COLO829 (cell line): Measurements from ENCODE around the gene KCNJ14.
A peak's percentile ranks its signal among the peaks of the same experiment; 100 is the strongest.
"Not testable (repeated sequence)": the region's sequence is repeated elsewhere in the genome, so short reads cannot be mapped to it uniquely, and the experiment has no call there.

ENCODE experiments used
- DNase-seq: peaks from one replicate; pipeline ENCODE4 v3.0.0; 2012; ENCODE audit warnings: low spot score

The KCNJ14 gene

DNA sequence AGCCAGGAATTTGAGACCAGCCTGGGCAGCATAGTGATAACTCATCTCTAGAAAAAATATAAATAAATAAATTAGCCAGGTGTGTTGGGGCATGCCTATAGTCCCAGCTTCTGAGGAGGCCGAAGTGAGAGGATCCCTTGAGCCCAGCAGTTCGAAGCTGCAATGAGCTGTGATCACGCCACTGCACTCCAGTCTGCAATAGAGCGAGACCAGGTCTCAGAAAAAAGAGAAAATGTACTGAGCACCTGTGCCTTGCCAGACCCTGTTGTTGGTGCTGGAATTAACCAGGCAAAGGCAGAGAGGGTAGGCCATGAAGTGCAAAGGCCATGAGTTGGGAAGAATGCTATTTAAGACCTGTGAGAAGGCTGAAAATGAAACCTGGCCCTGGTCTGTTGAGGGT, 16.5 kb downstream of the KCNJ14 start:
- DNase-seq: no peak

DNA sequence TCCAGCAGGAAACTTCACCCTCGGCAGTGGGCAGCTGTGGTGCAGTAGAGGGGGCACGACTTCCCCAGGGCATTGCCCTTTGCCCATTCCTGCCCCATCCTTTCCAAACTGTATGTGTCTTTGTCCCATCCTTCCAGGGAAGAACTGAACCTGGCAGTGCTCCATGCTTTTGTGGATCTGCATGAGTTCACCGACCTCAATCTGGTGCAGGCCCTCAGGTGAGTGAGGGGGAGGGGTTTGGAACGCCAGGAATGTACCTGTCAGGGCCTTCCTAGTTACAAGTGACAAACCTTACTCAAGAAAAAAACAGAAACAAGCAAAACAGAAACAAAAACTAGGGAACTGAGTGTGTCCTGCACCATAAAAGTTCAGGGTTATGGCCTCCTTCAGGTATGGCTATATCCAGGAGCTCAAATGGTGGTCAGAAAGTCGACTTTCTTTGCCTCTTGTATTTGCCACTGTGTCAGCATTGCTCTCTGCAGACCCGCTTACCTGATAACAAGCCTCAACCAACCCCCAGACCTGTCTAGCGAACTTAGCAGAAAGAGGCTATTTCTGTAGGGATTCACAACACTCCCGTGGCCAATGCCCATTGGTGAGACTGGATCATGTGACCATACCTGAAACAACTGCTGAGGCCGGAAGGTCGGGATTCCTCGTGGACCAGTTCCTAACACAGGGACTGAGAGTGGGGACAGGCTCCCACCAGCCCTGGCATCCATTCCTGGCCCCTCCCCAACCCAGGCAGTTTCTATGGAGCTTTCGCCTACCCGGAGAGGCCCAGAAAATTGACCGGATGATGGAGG, 18.0 kb downstream of the KCNJ14 start:
- no peak for DNase-seq

DNA sequence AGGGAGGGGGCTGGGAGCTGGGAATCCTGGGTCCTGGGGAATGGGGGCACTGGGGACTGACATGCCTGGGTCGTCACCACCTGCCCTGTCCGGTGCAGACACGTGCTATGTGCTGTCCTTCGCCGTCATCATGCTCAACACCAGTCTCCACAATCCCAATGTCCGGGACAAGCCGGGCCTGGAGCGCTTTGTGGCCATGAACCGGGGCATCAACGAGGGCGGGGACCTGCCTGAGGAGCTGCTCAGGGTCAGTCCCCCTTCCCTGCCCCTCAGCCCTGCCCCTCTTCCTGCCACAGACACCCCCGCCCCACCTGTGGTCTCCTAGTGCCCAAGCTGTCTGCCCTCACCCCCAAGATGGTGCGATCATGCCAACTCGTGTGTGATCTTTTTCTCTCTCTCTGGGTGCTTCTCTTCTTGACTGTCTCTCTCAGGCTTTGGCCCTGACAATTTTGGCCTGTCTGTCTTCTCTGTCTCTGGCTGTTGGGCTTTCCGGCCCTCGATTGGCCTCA, 18.8 kb downstream of the KCNJ14 start:
- no peak for DNase-seq

DNA sequence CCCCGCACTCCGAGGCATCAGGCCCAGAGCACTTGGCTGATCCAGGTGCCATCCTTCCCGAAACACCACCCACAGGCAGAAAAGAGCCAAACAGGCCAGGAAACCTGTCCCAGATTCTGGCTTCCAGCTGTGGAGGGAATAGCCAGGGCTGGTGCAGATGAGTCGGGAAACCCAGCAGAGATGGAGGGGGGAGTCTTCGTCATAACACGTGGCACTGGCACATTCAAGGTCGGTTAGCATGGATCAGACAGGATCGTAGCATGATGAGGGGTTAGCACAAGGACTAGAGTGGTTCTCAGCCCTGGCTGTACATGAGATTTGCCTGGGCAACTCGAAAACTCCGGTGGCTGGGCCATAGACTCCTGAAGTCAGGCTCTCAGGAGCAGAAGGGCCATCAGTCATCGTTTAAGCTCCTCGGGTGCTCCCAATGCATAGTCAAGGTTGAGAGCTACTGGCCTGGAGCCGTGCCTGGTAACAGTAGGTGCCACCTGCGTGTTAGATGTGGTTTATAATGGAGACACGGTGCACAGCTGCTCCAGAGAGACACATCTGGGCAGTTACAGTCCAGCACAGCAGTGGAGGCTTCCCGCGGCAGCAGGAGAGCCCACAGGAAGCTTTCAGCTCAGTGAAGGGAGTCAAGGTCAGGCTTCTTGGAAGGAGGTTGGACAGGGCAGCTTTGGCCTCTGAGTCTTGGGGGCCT, 20.1 kb downstream of the KCNJ14 start:
- DNase-seq: no peak

DNA sequence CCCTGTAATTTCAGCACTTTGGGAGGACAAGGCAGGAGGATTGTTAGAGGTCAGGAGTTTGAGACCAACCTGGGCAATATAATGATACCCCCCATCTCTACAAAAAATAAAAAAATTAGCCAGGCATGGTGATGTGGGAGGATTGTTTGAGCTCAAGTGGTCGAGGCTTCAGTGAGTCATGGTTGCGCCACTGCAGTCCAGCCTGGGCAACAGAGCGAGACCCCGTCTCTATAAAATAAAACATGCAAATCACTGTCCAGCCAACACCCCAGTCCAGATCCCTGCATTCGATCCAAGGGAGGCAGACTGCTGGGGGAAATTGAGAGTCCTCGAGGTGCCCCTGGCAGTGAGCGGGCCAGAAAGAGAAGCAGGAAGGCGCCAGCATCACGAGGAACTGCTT, 20.8 kb downstream of the KCNJ14 start:
- no peak for DNase-seq

DNA sequence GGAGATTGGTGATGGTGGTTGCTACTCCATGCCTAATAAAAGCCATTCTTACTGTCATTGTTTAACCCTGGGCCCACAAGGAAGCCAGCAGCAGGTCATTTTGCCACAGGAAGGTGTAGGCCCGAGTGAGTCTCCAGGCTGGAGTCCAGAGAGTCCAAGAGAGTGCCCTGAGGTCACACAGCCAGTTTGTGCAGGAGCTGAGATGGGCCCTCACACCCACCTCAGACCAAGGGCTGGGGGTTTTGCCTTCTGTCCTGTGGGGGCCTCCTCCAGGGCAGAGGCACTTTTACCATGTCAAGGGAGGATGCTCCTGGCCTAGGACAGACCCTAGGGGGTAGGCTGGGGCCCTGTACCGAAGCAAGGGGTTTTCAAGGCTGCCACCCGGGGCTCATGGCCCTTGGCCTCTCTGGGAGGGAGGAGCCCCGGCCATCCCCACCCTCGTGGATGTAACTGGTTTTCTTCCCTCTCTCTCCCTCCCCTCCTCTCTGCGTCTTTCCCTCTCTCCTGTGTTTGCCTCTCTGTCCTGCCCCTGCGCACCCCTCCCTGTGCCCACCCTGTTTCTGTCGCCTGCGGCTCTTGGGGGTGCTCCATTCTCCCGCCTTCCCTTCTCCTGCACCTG, 21.8 kb downstream of the KCNJ14 start:
- DNase-seq: no peak

DNA sequence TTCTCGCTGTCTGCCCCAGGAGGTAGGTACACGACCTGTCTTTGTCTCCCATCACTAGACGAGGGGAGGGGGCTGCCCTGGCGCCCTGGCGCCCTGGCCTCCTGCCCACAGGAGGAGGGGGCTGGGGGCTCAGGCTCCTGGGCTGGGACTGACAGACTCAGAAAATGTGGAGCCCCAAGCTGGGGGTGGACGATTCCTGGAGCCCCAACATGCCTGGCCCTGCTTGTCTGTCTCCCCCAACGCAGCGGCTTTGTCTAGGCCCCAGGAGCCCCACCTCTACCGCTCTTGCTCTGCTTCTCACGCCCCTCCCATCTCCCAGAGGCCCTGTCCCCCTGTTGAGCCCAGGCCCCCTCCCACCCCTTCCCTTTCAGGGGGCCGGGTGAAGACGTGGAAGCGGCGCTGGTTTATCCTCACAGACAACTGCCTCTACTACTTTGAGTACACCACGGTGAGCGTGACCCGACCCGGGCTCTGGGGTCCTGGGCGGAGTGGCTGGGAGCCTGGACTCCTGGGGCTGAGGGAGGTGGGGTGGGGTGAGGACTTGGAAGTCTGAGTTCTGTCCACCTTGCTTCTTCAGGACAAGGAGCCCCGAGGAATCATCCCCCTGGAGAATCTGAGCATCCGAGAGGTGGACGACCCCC, 22.4 kb downstream of the KCNJ14 start:
- DNase-seq: no peak

DNA sequence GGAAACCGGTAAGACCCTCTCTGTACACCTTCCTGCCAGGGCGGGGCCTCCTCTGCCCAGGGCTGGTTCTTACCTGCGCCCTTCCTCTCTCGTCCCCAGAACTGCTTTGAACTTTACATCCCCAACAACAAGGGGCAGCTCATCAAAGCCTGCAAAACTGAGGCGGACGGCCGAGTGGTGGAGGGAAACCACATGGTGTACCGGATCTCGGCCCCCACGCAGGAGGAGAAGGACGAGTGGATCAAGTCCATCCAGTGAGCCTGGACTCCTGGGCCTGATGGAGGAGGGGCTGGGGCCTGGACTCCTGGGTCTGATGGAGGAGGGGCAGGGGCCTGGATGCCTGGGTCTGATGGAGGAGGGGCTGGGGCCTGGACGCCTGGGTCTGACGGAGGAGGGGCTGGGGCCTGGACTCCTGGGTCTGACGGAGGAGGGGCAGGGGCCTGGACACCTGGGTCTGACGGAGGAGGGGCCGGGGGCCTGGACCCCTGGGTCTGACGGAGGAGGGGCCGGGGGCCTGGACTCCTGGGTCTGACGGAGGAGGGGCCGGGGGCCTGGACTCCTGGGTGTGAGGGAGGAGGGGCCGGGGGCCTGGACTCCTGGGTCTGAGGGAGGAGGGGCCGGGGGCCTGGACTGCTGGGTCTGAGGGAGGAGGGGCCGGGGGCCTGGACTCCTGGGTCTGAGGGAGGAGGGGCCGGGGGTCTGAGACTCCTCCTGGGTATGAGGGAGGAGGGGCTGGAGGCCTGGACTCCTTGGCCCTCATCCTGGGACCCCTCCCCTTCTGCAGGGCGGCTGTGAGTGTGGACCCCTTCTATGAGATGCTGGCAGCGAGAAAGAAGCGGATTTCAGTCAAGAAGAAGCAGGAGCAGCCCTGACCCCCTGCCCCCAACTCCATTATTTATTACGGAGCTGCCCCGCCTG, 23.2 kb downstream of the KCNJ14 start:
- no peak for DNase-seq

DNA sequence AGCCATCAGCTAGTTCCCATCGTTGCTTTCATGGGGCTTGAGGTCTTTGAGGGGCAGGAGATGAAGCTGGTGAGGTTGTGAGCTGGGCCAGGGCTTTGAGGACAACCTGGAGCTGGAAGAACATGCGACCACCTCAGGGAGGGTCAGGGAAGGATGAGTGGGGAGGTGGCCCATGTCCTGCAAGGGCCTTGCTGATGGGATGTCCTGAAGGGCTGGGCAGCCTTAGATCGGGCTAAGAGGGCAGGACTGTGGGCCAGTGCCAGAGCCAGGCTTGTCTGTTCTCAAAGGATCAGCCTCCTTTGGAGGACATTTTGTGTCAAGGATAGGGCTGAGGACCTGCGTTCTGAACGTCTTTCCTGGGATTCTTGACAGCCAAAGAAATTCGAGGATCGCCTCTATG, 24.3 kb downstream of the KCNJ14 start:
- DNase-seq: no peak

DNA sequence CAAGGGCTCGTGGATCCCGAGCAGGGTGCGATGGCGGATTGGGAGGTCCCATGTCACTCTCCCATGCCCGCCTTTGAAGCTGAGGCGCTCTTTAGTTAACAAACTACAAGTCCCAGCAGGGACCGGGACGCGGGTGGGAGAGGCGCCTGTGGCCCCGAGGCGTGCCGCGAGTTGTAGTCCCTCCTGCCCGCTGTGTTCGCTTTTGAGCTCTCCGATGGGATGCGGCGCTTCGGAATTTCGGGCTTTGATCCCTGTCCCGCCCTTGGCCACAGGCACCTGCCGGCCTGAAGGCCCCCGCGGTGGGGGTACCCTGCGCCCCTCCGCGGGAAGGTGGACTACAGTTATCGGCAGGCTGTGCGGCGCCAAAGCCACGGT, 24.8 kb downstream of the KCNJ14 start:
- DNase-seq: no peak

DNA sequence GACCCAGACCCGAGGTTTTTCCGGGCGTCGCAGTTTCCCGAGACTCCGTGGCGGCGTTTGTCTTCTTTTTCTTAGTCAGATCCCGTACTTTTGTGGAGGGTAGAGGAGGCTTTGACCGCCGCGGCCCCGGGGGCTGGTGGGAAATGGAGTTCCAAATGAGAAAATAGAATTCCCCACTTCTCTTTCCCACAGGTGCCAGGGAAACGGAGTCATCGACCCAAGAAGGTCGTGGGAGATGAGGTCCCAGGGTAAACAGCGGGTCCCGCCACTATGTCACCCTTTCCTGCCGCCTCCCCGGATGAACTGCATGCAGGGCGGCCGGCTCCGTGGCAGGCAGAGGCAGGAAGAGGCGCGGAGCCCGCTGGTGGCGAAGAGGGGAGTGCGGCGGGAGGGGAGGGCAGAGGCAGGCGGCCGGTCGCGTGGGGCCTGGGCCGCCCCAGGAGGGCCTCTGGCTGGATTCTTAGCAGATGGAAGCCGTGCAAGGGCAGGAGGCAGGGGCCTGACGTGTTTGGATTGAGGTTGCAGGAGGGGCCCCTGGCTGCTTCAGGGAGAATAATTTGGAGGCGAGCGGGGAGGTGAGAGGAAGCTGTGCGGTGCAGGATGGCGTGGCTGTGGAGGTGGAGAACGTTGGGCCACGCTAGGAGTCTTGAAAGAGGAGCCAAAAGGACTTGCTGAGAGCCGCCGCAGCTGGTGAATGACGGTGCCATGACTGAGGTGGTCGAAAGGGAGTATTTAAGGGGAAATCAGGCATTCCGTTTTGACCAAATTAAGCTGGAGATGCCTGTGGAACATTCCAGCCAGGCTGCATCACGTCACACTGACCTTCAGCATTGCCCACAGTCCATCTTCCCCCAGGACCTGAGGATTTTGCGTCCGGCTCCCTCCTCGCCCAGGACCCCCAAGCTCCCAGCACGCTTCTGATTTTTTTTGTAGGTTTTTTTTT, 25.5 kb downstream of the KCNJ14 start:
- DNase-seq: no peak

DNA sequence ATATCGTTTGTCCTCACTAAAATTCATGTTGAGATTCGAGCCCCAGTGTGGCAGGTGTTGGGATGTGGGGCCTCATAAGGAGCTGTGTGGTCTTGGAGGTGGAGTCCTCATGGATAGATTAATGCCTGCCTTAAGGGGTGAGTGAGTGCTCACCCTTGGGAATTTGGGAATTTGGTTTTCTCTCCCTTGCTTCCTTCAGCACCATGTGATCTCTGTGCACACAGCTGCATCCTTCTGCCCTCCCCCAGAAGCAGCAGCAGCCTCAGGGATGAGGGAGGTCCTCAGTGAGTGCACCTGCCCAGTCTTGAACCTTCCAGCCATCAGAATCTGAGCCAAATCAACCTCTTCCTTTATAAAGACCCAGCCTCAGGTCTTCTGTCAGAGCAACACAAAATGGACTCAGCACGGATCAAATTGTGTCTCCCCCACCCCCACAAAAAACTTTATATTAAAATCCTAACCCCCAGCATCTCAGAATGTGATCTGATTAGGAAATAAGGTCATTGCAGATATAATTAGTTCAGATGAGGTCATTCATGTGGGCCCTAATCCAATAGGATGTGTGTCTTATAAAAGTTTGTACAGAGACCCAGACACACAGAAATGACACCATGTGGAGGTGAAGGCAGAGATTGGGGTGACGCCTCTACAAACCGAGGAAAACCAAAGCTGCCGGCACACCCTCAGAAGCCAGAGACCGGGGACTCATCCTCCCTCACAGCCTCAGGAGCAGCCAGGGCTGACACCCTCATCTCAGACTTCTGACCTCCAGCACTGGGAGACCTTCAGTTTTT, 26.7 kb downstream of the KCNJ14 start:
- no peak for DNase-seq

DNA sequence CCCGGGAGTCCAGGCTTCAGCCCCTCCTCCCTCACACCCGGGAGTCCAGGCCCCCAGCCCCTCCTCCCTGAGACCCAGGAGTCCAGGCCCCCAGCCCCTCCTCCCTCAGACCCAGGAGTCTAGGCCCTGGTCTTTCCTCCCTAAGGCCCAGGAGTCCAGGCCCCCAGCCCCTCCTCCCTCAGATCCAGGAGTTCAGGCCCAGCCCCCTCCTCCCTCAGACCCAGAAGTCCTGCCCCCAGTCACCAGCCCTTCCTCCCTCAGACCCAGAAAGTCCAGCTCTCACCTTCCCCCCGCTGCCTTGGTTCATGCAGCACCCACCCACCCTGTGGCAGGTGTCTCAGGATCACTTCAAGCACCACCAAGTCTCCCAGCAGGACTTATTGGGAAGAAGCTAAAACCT, 27.9 kb downstream of the KCNJ14 start:
- no peak for DNase-seq

DNA sequence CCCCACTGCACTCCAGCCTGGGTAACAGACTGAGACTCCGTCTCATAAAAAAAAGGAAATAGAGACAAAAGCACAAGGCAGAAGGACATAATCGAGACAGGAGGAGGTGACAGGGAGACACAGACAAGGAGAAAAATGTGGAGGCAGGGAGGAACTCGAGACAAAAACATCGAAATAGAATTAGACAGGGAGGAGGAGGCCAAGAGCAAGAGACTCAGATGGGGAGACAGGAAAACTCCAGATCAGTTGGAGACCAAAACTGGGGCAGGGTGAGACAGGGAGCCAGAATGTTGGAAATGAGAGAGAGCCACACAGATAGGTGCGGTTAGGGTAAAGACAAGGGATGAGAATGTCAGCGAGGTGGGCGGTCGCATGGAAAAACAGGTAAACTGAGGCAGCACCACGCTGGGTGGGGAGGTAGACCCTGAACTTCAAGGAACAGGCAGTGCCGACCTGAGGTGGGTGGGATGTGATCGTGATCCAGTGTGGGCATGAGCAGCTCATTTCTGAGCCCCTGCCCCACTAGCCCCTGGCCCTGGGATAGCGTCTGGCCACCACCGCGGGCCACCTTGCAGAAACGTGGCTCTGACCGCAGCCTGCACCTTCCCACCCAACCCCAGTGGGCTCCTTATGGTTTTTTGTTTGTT, 29.0 kb downstream of the KCNJ14 start:
- DNase-seq: no peak

DNA sequence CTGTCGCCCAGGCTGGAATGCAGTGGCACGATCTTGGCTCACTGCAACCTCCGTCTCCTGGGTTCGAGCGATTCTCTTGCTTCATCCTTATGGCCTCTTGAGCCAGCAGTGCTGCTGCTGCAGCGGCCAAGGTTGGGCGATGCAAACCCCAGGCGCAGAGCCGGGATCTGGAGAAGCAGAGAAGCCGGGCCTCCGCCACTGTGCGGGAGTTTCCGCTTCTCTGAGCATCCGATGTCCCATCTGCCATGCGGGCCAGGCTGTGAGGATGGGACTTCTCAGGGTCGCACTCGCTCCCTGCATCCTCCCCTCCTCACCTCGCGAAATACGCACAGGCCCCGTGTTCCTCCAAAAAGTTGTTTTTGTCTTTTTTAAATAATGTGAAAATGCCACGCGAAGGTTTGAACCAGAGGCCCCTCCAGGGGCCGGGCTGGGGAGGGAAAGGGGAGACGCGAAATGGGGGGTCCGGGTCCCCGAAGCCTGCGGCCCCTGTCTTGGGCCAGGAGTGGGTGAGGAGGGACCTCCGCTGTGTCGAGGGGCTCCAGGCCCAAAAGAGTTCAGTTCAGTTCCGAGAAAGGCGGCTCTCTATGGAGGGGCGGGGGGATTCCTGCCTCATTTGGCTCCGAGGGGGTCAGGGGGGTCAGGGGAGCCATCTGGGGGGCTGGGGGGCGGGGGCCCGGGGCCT, 29.7 kb downstream of the KCNJ14 start:
- DNase-seq: no peak

DNA sequence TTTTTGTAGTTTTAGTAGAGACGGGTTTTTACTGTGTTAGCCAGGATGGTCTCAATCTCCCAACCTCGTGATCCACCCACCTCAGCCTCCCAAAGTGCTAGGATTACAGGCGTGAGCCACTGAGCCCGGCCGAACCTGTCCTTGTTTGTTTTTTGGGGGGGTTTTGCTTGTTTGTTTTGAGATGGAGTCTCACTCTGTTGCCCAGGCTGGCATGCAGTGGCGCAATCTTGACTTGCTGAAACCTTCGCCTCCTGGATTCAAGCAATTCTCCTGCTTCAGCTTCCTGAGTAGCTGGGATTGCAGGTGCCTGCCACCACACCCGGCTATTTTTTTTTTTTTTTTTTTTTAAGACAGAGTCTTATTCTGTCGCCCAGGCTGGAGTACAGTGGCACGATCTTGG, 31.3 kb downstream of the KCNJ14 start:
- not testable (repeated sequence) for DNase-seq

DNA sequence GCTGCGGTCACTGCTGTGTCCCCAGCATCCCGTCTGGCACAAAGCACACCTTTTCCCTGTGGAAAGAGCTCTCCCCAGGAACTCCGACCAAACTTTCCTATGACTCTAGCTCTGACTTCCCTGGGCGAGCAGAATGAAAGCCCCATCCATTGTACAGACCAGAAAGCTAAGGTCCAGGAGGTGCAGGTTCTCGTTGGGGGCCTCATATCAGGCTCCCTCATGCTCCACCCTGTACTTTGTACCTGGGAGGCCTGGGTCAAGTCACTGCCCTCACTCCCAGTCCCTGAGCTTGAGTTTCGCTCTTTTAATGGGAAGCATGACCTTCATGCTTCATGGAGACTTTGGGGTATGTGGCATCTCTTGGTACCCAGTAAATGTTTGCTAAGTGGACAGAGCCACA, 32.2 kb downstream of the KCNJ14 start:
- no peak for DNase-seq

DNA sequence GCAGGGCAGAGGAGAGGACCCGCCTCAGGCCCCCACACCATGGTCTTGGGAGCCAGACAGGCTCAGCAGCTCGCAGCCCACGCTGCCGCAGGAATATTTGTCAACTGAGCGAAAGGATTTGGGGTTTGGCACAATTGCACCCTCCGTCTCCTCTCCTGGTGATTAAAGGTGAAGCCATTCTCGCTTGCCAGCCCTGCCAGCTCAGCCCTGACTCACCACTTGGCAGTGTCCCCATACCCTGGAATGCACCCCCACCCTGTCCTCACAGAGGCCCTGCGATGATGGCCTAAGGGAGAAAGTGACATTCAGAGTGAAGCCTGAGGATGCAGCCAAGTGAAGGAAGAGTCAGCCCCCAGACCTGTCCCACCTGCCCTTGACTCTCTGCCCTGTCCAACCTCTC, 32.6 kb downstream of the KCNJ14 start:
- peak; percentile 51 for DNase-seq
